HEK293 (cell line): ENCODE data around the gene SEMA6D.

Experiments used
- CTCF ChIA-PET: fragments of 350-600 bp; formaldehyde crosslinking; extraction: SDS; loops from one replicate; lab custom pipeline; 2021; ENCODE audit warnings: antibody characterized with exemption; lab: Yijun Ruan, JAX
- POLR2A ChIA-PET: fragments of 300-600 bp; formaldehyde crosslinking; extraction: SDS; loops from one replicate; lab custom pipeline; 2020; ENCODE audit warnings: antibody characterized with exemption, inconsistent platforms; lab: Yijun Ruan, JAX
- H3K27ac ChIP-seq: fragments of 200-500 bp; sonication (Bioruptor generic); 2 replicates; pipeline ENCODE4 v1.5.1; 2014; ENCODE audit warnings: low read depth, low read length, control low read depth, inconsistent platforms; ENCODE audit errors: extremely low read depth
- H3K36me3 ChIP-seq, 2 experiments: fragments of 200-500 bp in 1 of 2; sonication (Bioruptor generic) in 1 of 2; 1 replicate in 1 of 2; 2 replicates in 1 of 2; pipeline ENCODE4 v1.5.1; 2014 to 2017; ENCODE audit warnings: inconsistent platforms in 2 of 2, low read length in 2 of 2; ENCODE audit not compliant: control insufficient read depth in 2 of 2, insufficient read depth in 1 of 2
- H3K4me1 ChIP-seq: fragments of 200-500 bp; sonication (Bioruptor generic); 2 replicates; pipeline ENCODE4 v1.5.1; 2014; ENCODE audit warnings: mild to moderate bottlenecking, low read length, inconsistent platforms; ENCODE audit not compliant: control insufficient read depth, insufficient read depth
- H3K4me3 ChIP-seq: 2 replicates; pipeline ENCODE4 v1.5.1; 2011; ENCODE audit warnings: low read depth, mild to moderate bottlenecking, control low read depth, low read length, moderate library complexity
- H3K9me3 ChIP-seq: fragments of 200-500 bp; sonication (Bioruptor generic); 2 replicates; pipeline ENCODE4 v1.5.1; 2014; ENCODE audit warnings: low read depth, low read length, inconsistent platforms; ENCODE audit not compliant: control insufficient read depth, insufficient read depth
- EGR2 ChIP-seq: fragments of 450-650 bp; formaldehyde crosslinking; IDR thresholded peaks from 2 replicates; pipeline ENCODE4 v1.5.1; 2016; ENCODE audit warnings: low read depth, missing biosample characterization, missing genetic modification characterization
- KLF16 ChIP-seq: fragments of 450-650 bp; formaldehyde crosslinking; IDR thresholded peaks from 2 replicates; pipeline ENCODE4 v1.5.1; 2017; ENCODE audit warnings: missing biosample characterization, missing genetic modification characterization
- MZF1 ChIP-seq: fragments of 450-650 bp; formaldehyde crosslinking; IDR thresholded peaks from 2 replicates; pipeline ENCODE4 v1.5.1; 2017; ENCODE audit warnings: missing biosample characterization, missing genetic modification characterization, borderline replicate concordance
- PRDM6 ChIP-seq: fragments of 450-650 bp; formaldehyde crosslinking; IDR thresholded peaks from 2 replicates; pipeline ENCODE4 v1.5.1; 2017; ENCODE audit warnings: missing biosample characterization, missing genetic modification characterization
- ZFP69B ChIP-seq: fragments of 450-650 bp; formaldehyde crosslinking; IDR thresholded peaks from 2 replicates; pipeline ENCODE4 v1.5.1; 2016; ENCODE audit warnings: missing biosample characterization, missing genetic modification characterization
- ZIC2 ChIP-seq: fragments of 450-650 bp; formaldehyde crosslinking; IDR thresholded peaks from 2 replicates; pipeline ENCODE4 v1.5.1; 2016; ENCODE audit warnings: missing biosample characterization, missing genetic modification characterization
- ZNF174 ChIP-seq: fragments of 450-650 bp; formaldehyde crosslinking; IDR thresholded peaks from 2 replicates; pipeline ENCODE4 v1.5.0; 2017; ENCODE audit warnings: missing biosample characterization, mild to moderate bottlenecking, missing genetic modification characterization
- ZNF341 ChIP-seq: fragments of 450-650 bp; formaldehyde crosslinking; IDR thresholded peaks from 2 replicates; pipeline ENCODE4; 2016; ENCODE audit warnings: low read depth, missing biosample characterization, missing genetic modification characterization
- ZNF404 ChIP-seq: fragments of 450-650 bp; formaldehyde crosslinking; IDR thresholded peaks from 2 replicates; pipeline ENCODE4 v1.5.1; 2017; ENCODE audit warnings: missing biosample characterization, missing genetic modification characterization
- ZNF423 ChIP-seq: fragments of 450-650 bp; formaldehyde crosslinking; IDR thresholded peaks from 2 replicates; pipeline ENCODE4 v1.5.1; 2016; ENCODE audit warnings: missing biosample characterization, missing genetic modification characterization
- ZNF449 ChIP-seq: fragments of 450-650 bp; formaldehyde crosslinking; IDR thresholded peaks from 2 replicates; pipeline ENCODE4 v1.5.1; 2017; ENCODE audit warnings: missing biosample characterization, mild to moderate bottlenecking, missing genetic modification characterization, moderate library complexity
- ZNF621 ChIP-seq: fragments of 450-650 bp; formaldehyde crosslinking; IDR thresholded peaks from 2 replicates; pipeline ENCODE4 v1.5.1; 2017; ENCODE audit warnings: missing biosample characterization, missing genetic modification characterization
- ZNF747 ChIP-seq: fragments of 450-650 bp; formaldehyde crosslinking; IDR thresholded peaks from 2 replicates; pipeline ENCODE4 v1.5.1; 2016; ENCODE audit warnings: missing biosample characterization, missing genetic modification characterization
- ZNF777 ChIP-seq: fragments of 450-650 bp; formaldehyde crosslinking; IDR thresholded peaks from 2 replicates; pipeline ENCODE4 v1.5.1; 2017; ENCODE audit warnings: missing biosample characterization, missing genetic modification characterization, borderline replicate concordance
- ZSCAN16 ChIP-seq: fragments of 450-650 bp; formaldehyde crosslinking; IDR thresholded peaks from 2 replicates; pipeline ENCODE4 v1.5.1; 2016; ENCODE audit warnings: missing biosample characterization, missing genetic modification characterization
- TF ChIP-seq, protein P1 (sequence below): fragments of 450-650 bp; formaldehyde crosslinking; IDR thresholded peaks from 2 replicates; pipeline ENCODE4 v1.5.1; 2016; ENCODE audit warnings: missing biosample characterization, missing genetic modification characterization
- TF ChIP-seq, protein P2 (sequence below): fragments of 450-650 bp; formaldehyde crosslinking; IDR thresholded peaks from 2 replicates; pipeline ENCODE4 v1.5.1; 2016; ENCODE audit warnings: missing biosample characterization, missing genetic modification characterization

Gene SEMA6D

DNA sequence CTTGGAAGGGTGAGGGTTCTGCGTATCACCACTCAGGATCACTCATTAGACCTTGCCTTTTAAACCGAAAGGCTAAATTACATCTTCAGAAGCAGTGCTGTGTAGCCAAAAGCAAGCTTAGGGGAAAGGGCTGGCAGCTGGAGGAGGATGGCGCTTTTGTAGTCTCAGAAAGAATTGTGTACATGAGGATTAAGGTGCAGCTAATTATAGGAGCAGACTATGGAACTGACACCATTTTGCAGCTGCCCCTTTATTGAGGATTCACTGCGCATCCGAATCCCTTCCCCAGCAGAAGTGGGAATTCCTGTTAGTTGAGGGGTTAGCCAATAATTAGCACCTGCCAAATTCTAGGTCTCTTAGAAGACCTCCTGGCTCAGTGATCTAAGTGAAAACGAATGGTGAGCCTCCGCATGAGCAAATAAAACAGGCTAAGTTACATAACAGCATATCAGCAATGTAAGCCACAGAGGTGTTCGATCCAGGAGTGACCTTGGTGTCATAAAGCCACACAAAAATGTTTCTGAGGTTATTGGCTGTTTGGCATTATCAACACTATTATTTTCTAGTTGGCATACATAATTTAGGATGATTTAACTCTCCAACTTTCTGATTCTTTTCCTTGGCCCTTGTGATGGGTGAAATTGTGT, 42.6 kb upstream of the SEMA6D start (continued):
- TF ChIP-seq PRDM6 (tag by site-specific recombination), result no peak
- TF ChIP-seq ZNF621 (tag by site-specific recombination), result no peak
- TF ChIP-seq, protein P1, sequence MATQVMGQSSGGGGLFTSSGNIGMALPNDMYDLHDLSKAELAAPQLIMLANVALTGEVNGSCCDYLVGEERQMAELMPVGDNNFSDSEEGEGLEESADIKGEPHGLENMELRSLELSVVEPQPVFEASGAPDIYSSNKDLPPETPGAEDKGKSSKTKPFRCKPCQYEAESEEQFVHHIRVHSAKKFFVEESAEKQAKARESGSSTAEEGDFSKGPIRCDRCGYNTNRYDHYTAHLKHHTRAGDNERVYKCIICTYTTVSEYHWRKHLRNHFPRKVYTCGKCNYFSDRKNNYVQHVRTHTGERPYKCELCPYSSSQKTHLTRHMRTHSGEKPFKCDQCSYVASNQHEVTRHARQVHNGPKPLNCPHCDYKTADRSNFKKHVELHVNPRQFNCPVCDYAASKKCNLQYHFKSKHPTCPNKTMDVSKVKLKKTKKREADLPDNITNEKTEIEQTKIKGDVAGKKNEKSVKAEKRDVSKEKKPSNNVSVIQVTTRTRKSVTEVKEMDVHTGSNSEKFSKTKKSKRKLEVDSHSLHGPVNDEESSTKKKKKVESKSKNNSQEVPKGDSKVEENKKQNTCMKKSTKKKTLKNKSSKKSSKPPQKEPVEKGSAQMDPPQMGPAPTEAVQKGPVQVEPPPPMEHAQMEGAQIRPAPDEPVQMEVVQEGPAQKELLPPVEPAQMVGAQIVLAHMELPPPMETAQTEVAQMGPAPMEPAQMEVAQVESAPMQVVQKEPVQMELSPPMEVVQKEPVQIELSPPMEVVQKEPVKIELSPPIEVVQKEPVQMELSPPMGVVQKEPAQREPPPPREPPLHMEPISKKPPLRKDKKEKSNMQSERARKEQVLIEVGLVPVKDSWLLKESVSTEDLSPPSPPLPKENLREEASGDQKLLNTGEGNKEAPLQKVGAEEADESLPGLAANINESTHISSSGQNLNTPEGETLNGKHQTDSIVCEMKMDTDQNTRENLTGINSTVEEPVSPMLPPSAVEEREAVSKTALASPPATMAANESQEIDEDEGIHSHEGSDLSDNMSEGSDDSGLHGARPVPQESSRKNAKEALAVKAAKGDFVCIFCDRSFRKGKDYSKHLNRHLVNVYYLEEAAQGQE (tag by site-specific recombination), result no peak
- TF ChIP-seq ZNF747 (tag by site-specific recombination), result no peak
- no peak for TF ChIP-seq ZNF777
- no peak for TF ChIP-seq ZFP69B (tag by site-specific recombination)

GRCh38 chr15:47675735-47676134, 41.6 kb upstream of the SEMA6D start:
- Histone ChIP-seq H3K27ac (no peak overlapping the region), H3K9me3 (no peaks in the 10 kb centered on the region), H3K4me1 (no peaks in the 10 kb centered on the region), H3K36me3 (no peaks in the 10 kb centered on the region), H3K4me3 (no peak overlapping the region)
- POLR2A ChIA-PET, result interaction anchor here (0.6 kb wide), 1 partner anchor 356 kb away, joined by 11 read pairs; no protein-coding TSS in a partner anchor
- CTCF ChIA-PET, result interaction anchor here (0.7 kb wide), 1 partner anchor 313 kb away, joined by 3 read pairs; no protein-coding TSS in a partner anchor
- TF ChIP-seq ZNF423 (tag by site-specific recombination) (0 out of 2 replicates have a peak, but pooled peaks have one; percentile 34), ZSCAN16 (tag by site-specific recombination) (no peak), ZNF341 (tag by site-specific recombination) (peak; percentile 39), ZIC2 (peak; percentile 94), KLF16 (tag by site-specific recombination) (no peak), ZNF174 (tag by site-specific recombination) (no peak), MZF1 (no peak)
- TF ChIP-seq, protein P2, sequence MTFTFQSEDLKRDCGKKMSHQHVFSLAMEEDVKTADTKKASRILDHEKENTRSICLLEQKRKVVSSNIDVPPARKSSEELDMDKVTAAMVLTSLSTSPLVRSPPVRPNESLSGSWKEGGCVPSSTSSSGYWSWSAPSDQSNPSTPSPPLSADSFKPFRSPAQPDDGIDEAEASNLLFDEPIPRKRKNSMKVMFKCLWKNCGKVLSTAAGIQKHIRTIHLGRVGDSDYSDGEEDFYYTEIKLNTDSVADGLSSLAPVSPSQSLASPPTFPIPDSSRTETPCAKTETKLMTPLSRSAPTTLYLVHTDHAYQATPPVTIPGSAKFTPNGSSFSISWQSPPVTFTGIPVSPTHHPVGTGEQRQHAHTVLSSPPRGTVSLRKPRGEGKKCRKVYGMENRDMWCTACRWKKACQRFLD (tag by site-specific recombination), result no peak

DNA sequence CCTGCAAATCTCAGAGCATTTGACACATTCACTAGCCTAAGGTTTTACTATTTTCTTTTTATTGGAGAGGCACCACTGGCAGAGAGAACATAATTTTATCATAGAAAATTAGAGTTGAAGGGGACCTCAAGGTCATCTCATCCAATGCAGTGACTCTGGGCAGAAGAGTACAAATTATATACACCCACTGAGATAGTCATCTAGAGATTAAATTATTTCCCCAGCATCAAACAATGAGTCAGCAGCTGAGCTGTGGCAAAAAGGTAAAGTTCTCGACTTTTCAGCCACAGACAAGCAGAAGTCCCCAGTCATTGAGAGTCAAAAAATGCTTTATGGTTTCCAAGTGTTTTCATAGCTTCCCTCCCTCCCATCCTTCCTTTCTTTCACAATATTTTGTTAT, 39.3 kb upstream of the SEMA6D start:
- no peak overlapping the region for H3K27ac ChIP-seq
- no peaks in the 10 kb centered on the region for H3K36me3 ChIP-seq
- CTCF ChIA-PET, result no interaction called here
- H3K4me3 ChIP-seq, result no peak overlapping the region
- POLR2A ChIA-PET, result no interaction called here
- H3K9me3 ChIP-seq, result no peaks in the 10 kb centered on the region
- no peak for TF ChIP-seq ZNF404 (tag by site-specific recombination)
- no peak for TF ChIP-seq EGR2 (tag by site-specific recombination)
- TF ChIP-seq ZNF449 (tag by site-specific recombination), result no peak
- no peaks in the 10 kb centered on the region for H3K4me1 ChIP-seq
